CD14-positive monocyte (primary cell): ENCODE results near the gene SLC22A14. TPM values are rescaled to one million over a fixed set of nuclear protein-coding genes. Genes with fewer than 3 reads are reported as not detected.

ENCODE experiments used
- DNase-seq, 3 donors: peaks; one replicate each; pipeline ENCODE4 v3.0.0-alpha.2; 2011 to 2022
- H2AFZ ChIP-seq: 2 replicates; pipeline ENCODE4 v1.6.0; 2012; ENCODE audit warnings: mild to moderate bottlenecking, low read depth, low read length, inconsistent platforms; ENCODE audit not compliant: insufficient read depth, poor library complexity, severe bottlenecking
- H3K27ac ChIP-seq, 2 donors: 1 replicate in 1 of 2; 2 replicates in 1 of 2; pipeline ENCODE4 v1.5.1; 2012 to 2013; ENCODE audit warnings: low read length in 2 of 2, control low read depth in 1 of 2, inconsistent platforms in 1 of 2, low read depth in 1 of 2, mild to moderate bottlenecking in 1 of 2
- H3K27me3 ChIP-seq, 2 donors: one replicate each; pipeline versions ENCODE4 v1.6.0 to v1.6.1; 2011 to 2013; ENCODE audit warnings: low read length in 2 of 2; ENCODE audit not compliant: control insufficient read depth in 2 of 2, insufficient read depth in 2 of 2
- H3K36me3 ChIP-seq, 2 donors: replicated peaks in 1 of 2; 1 replicate in 1 of 2; 2 replicates in 1 of 2; pipeline versions ENCODE4 v1.5.1 to v1.6.1; 2012 to 2013; ENCODE audit warnings: low read length in 2 of 2, control low read depth in 1 of 2, inconsistent platforms in 1 of 2, mild to moderate bottlenecking in 1 of 2; ENCODE audit not compliant: insufficient read depth in 2 of 2, control insufficient read depth in 1 of 2
- H3K4me1 ChIP-seq, 2 donors: 1 replicate in 1 of 2; 2 replicates in 1 of 2; pipeline versions ENCODE4 v1.5.1 to v1.6.1; 2012 to 2013; ENCODE audit warnings: low read length in 2 of 2, control low read depth in 1 of 2, inconsistent platforms in 1 of 2, mild to moderate bottlenecking in 1 of 2, moderate library complexity in 1 of 2; ENCODE audit not compliant: insufficient read depth in 2 of 2, control insufficient read depth in 1 of 2
- H3K4me2 ChIP-seq: replicated peaks from 2 replicates; pipeline ENCODE3; 2012; ENCODE audit warnings: low read length, moderate library complexity, mild to moderate bottlenecking; ENCODE audit not compliant: poor library complexity, severe bottlenecking; ENCODE audit errors: extremely low read depth
- H3K4me3 ChIP-seq, 3 experiments: fragments of 200-600 bp in 1 of 3; sonication (generic) in 1 of 3; replicated peaks in 1 of 3; 1 replicate in 2 of 3; 2 replicates in 1 of 3; pipeline ENCODE4 v1.5.1; 2011 to 2013; ENCODE audit warnings: low read length in 3 of 3, mild to moderate bottlenecking in 3 of 3, control low read depth in 2 of 3, low read depth in 2 of 3, inconsistent platforms in 1 of 3, moderate library complexity in 1 of 3
- H3K79me2 ChIP-seq: 2 replicates; pipeline ENCODE4 v1.6.0; 2012; ENCODE audit warnings: mild to moderate bottlenecking, control low read depth, inconsistent platforms, low read length, moderate library complexity; ENCODE audit not compliant: insufficient read depth
- H3K9ac ChIP-seq: 2 replicates; pipeline ENCODE4 v1.6.0; 2017; ENCODE audit warnings: low read length, mild to moderate bottlenecking; ENCODE audit not compliant: insufficient read depth, poor library complexity, severe bottlenecking
- H3K9me3 ChIP-seq, 2 donors: replicated peaks in 1 of 2; 1 replicate in 1 of 2; 2 replicates in 1 of 2; pipeline versions ENCODE4 v1.5.1 to v1.6.1; 2012 to 2013; ENCODE audit warnings: low read length in 2 of 2, control low read depth in 1 of 2; ENCODE audit not compliant: control insufficient read depth in 1 of 2, insufficient read depth in 1 of 2
- H4K20me1 ChIP-seq: 2 replicates; pipeline ENCODE4 v1.6.0; 2012; ENCODE audit warnings: mild to moderate bottlenecking, low read length, control low read depth, moderate library complexity; ENCODE audit not compliant: insufficient read depth
- H3K27ac Mint-ChIP-seq, 7 donors: one replicate each; pipeline ENCODE4 v1.8.0; 2020; ENCODE audit warnings: mild to moderate bottlenecking in 7 of 7, mixed read lengths in 7 of 7, moderate library complexity in 6 of 7, inconsistent platforms in 2 of 7
- H3K27me3 Mint-ChIP-seq, 3 donors: one replicate each; pipeline ENCODE4 v1.8.0; 2021 to 2022; ENCODE audit warnings: low read depth in 3 of 3, mild to moderate bottlenecking in 3 of 3, mixed read lengths in 3 of 3, moderate library complexity in 3 of 3, inconsistent platforms in 1 of 3
- H3K36me3 Mint-ChIP-seq, 2 donors: one replicate each; pipeline ENCODE4 v1.8.0; 2020; ENCODE audit warnings: mixed read lengths in 2 of 2, inconsistent platforms in 1 of 2, mild to moderate bottlenecking in 1 of 2
- H3K4me1 Mint-ChIP-seq: one replicate; pipeline ENCODE4 v1.8.0; 2020; ENCODE audit warnings: mild to moderate bottlenecking, mixed read lengths
- H3K4me3 Mint-ChIP-seq, 2 donors: one replicate each; pipeline ENCODE4 v1.8.0; 2020; ENCODE audit warnings: mild to moderate bottlenecking in 2 of 2, mixed read lengths in 2 of 2, moderate library complexity in 1 of 2
- H3K9me3 Mint-ChIP-seq, 7 donors: one replicate each; pipeline ENCODE4 v1.8.0; 2020 to 2022; ENCODE audit warnings: mixed read lengths in 7 of 7, mild to moderate bottlenecking in 6 of 7, moderate library complexity in 6 of 7, inconsistent platforms in 2 of 7
- CTCF ChIP-seq: fragments of 200-600 bp; IDR thresholded peaks from one replicate; pipeline ENCODE4 v1.8.0; 2022; ENCODE audit warnings: antibody characterized with exemption, mild to moderate bottlenecking
- WGBS: methylation state at CpG from one replicate; pipeline ENCODE4 v1.1.5; 2013; ENCODE audit warnings: missing lambda C conversion rate; ENCODE audit not compliant: insufficient coverage; 5-methylcytosine and 5-hydroxymethylcytosine counted together
- intact Hi-C, 2 donors: fragments of 100-400 bp; cut with micrococcal nuclease; formaldehyde crosslinking; loops; one replicate each; pipeline versions ENCODE4 v1.15.0 to v1.15.1; 2023
- polyA plus RNA-seq, 3 donors: library from polyadenylated mRNA; depleted of rRNA in 1 of 3; unstranded in 2 of 3; stranded (reverse) in 1 of 3; fragments of 300-500 nt in 2 of 3; fragments of >200 nt in 1 of 3; fragmentation: Illumina TruSeq in 2 of 3; gene quantifications; 1 replicate in 2 of 3; 2 replicates in 1 of 3; pipeline ENCODE4 v1.2.3, GENCODE V29; 2012 to 2021

SLC22A14 gene
- polyA plus RNA-seq, 3 donors = 0.45 TPM; not detected in 2

DNA sequence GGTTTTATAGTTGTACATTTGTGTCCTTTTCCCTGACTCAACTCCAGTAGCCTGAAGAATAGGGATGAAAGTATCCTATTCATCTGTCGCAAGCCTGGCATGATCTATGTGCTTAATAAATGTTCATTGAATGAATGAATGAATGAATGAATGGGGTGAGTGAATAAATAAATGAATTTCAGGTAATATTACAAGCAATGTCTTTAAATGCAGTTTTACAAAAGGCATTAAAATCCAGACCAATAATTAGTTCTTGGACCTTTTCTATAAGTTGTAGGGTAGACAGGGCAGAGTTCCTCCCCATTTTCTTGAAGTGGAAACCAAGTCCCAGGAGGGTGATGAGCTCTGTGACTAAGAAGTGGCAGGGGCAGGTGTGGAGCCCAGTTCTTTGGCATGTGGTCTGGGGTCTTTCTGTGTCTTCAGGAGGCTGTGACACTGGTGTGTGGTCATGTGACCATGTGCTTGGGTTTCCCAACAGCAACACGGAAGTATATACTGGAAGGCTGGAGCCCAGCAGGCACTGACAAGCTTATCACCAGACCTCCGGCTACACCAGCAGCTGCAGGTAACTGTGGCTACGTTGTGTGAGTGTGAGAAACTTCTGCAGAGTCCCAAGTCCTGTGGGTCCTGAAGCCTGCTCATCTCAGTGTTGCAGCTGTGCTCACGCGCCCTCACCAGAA lies 82.8 kb downstream of the SLC22A14 start:
- no peaks in the 10 kb centered on the region for H3K27me3 ChIP-seq
- no peaks in the 10 kb centered on the region for H3K9me3 ChIP-seq
- H3K9me3 Mint-ChIP-seq = peaks cover 0 to 3% (median 0%) of the 10 kb centered on the region in 7 donors
- no peaks in the 10 kb centered on the region for H4K20me1 ChIP-seq
- H3K4me2 ChIP-seq = no peak overlapping the region
- H3K4me1 ChIP-seq = no peaks in the 10 kb centered on the region
- no peak overlapping the region for H3K4me3 Mint-ChIP-seq
- H3K4me1 Mint-ChIP-seq = no peaks in the 10 kb centered on the region
- peaks cover 36 to 48% of the 10 kb centered on the region in 2 donors for H3K36me3 Mint-ChIP-seq
- no peaks in the 10 kb centered on the region for H3K27me3 Mint-ChIP-seq
- no peak for DNase-seq
- H3K9ac ChIP-seq = no peak overlapping the region
- H3K36me3 ChIP-seq = peaks cover 2 to 6% of the 10 kb centered on the region in 2 donors
- intact Hi-C loops = no loop called here
- H2AFZ ChIP-seq = no peak overlapping the region
- H3K27ac Mint-ChIP-seq = no peak overlapping the region
- H3K4me3 ChIP-seq = no peak overlapping the region
- H3K27ac ChIP-seq = no peak overlapping the region
- no peak for TF ChIP-seq CTCF
- no peaks in the 10 kb centered on the region for H3K79me2 ChIP-seq
- WGBS = 95% methylated on average over 4 of the region's 6 CpGs

DNA sequence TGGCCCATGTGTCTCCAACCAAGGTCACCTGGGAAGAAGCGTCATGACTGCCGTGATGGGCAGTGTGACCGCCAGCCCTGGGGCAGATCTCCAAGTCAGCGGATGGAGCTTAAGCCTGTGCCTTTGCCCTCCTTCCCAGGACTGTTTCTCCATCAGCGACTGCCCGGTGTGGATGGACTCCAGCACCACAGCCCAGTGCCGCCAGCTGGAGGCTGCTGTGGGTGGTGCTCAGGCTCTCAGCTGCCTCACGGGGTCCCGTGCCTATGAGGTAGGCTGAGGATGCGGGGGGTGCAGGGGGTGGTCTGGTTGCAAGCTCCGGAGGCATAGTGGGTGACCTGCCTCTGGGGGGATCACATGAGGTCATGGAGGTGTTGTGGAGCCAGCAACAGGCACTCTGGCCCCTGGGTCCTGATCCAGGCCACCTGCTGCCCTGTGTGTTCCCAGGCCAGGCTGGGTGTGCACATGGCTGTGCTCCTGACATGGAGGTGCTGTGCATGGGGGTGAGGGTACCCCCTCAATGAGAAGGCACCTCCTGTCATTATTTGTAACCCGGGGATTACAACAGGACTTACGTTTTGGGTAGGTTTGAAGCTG lies 83.5 kb downstream of the SLC22A14 start:
- intact Hi-C loops = no loop called here
- Mint-ChIP-seq H3K27me3 (no peaks in the 10 kb centered on the region), H3K4me3 (no peak overlapping the region), H3K36me3 (peaks cover 36 to 46% of the 10 kb centered on the region in 2 donors), H3K4me1 (no peaks in the 10 kb centered on the region), H3K27ac (peak overlapping the region in 1 of 7 donors; percentile 43), H3K9me3 (peaks cover 0 to 3% (median 0%) of the 10 kb centered on the region in 7 donors)
- Histone ChIP-seq H3K36me3 (peaks cover 2 to 13% of the 10 kb centered on the region in 2 donors), H3K79me2 (no peaks in the 10 kb centered on the region), H3K4me3 (no peak overlapping the region), H3K9me3 (no peaks in the 10 kb centered on the region), H2AFZ (no peak overlapping the region), H4K20me1 (no peaks in the 10 kb centered on the region), H3K27me3 (no peaks in the 10 kb centered on the region), H3K4me1 (no peaks in the 10 kb centered on the region), H3K9ac (no peak overlapping the region), H3K27ac (no peak overlapping the region), H3K4me2 (no peak overlapping the region)
- DNase-seq = no peak
- WGBS = 100% methylated on average over 11 of the region's 13 CpGs
- no peak for TF ChIP-seq CTCF
